Ishikawa (cell line): ENCODE measurements around the gene VTI1A.

Experiments
- CEBPB ChIP-seq: IDR thresholded peaks from 2 replicates; pipeline ENCODE4 v1.6.1; 2012
- CREB1 ChIP-seq: IDR thresholded peaks from 2 replicates; pipeline ENCODE4 v1.6.1; 2012; ENCODE audit warnings: low read depth
- EGR1 ChIP-seq: IDR thresholded peaks from 2 replicates; pipeline ENCODE4 v1.6.1; 2012
- EP300 ChIP-seq: IDR thresholded peaks from 2 replicates; pipeline ENCODE4 v1.6.1; 2012; ENCODE audit warnings: borderline replicate concordance
- FOXM1 ChIP-seq: IDR thresholded peaks from 2 replicates; pipeline ENCODE4 v1.6.1; 2012; ENCODE audit warnings: low read depth, borderline replicate concordance
- NFIC ChIP-seq: IDR thresholded peaks from 2 replicates; pipeline ENCODE4 v1.6.1; 2012
- RAD21 ChIP-seq: IDR thresholded peaks from 2 replicates; pipeline ENCODE4 v1.6.1; 2012; ENCODE audit warnings: low read depth
- TAF1 ChIP-seq: IDR thresholded peaks from 2 replicates; pipeline ENCODE4 v1.6.1; 2012; ENCODE audit warnings: low read depth, mild to moderate bottlenecking
- TCF12 ChIP-seq: IDR thresholded peaks from 2 replicates; pipeline ENCODE4 v1.6.1; 2012; ENCODE audit warnings: low read depth
- TEAD4 ChIP-seq: IDR thresholded peaks from 2 replicates; pipeline ENCODE4 v1.6.1; 2012
- YY1 ChIP-seq: IDR thresholded peaks from 2 replicates; pipeline ENCODE4 v1.6.1; 2012; ENCODE audit warnings: low read depth
- ZBTB7A ChIP-seq: IDR thresholded peaks from 2 replicates; pipeline ENCODE4 v1.6.1; 2012; ENCODE audit warnings: low read depth
- TF ChIP-seq, protein P1 (sequence below): IDR thresholded peaks from 2 replicates; pipeline ENCODE4 v1.6.1; 2012
- TF ChIP-seq, protein P2 (sequence below): IDR thresholded peaks from 2 replicates; pipeline ENCODE4 v1.6.1; 2012
- TF ChIP-seq, protein P3 (sequence below): IDR thresholded peaks from 2 replicates; pipeline ENCODE4 v1.6.1; 2012; ENCODE audit warnings: low read depth, mild to moderate bottlenecking

The VTI1A gene

DNA sequence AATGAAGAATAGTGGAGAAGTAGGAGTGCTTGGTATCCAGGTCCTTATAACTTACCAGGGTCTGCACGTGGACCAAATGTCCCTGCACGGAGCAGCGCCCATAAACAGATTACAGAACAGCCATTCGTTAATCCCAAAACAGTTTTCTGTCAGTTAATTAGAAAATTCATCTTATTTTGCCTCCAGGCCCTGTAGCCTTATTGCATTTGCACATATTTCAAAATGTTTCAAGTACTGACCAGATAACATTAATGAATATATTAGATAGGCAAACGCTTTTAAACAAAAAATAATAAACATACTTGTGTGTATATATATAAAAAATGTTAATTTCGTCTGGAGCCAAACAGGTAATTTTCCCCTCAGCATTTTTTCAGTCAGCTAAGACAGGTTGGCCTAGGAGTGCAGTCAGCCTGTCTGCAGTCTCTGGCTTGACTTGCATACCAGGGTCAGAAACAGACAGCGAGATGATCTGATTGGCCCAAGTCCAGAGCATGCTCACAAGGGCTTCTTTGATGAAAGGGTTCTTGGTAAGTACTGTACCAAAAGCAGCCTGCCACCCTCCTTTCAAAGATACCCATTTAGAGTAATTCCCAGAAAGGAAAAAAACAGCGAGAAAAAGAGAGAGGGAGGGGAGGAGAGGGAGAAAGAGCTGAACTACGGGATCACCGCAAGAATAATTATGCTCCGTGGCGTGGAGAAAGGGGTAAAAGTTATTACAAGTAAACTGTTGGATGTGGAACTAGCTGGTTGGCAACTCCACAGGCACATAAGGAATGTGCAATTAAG lies 308.6 kb downstream of the VTI1A start:
- TF ChIP-seq TEAD4 (no peak), RAD21 (no peak), TCF12 (no peak), EGR1 (no peak), CREB1 (no peak), ZBTB7A (no peak), FOXM1 (no peak), CEBPB (no peak), NFIC (no peak), TAF1 (no peak), EP300 (no peak), YY1 (no peak)
- TF ChIP-seq, protein P1, sequence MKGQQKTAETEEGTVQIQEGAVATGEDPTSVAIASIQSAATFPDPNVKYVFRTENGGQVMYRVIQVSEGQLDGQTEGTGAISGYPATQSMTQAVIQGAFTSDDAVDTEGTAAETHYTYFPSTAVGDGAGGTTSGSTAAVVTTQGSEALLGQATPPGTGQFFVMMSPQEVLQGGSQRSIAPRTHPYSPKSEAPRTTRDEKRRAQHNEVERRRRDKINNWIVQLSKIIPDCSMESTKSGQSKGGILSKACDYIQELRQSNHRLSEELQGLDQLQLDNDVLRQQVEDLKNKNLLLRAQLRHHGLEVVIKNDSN: no peak
- TF ChIP-seq, protein P2, sequence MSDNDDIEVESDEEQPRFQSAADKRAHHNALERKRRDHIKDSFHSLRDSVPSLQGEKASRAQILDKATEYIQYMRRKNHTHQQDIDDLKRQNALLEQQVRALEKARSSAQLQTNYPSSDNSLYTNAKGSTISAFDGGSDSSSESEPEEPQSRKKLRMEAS: no peak
- TF ChIP-seq, protein P3, sequence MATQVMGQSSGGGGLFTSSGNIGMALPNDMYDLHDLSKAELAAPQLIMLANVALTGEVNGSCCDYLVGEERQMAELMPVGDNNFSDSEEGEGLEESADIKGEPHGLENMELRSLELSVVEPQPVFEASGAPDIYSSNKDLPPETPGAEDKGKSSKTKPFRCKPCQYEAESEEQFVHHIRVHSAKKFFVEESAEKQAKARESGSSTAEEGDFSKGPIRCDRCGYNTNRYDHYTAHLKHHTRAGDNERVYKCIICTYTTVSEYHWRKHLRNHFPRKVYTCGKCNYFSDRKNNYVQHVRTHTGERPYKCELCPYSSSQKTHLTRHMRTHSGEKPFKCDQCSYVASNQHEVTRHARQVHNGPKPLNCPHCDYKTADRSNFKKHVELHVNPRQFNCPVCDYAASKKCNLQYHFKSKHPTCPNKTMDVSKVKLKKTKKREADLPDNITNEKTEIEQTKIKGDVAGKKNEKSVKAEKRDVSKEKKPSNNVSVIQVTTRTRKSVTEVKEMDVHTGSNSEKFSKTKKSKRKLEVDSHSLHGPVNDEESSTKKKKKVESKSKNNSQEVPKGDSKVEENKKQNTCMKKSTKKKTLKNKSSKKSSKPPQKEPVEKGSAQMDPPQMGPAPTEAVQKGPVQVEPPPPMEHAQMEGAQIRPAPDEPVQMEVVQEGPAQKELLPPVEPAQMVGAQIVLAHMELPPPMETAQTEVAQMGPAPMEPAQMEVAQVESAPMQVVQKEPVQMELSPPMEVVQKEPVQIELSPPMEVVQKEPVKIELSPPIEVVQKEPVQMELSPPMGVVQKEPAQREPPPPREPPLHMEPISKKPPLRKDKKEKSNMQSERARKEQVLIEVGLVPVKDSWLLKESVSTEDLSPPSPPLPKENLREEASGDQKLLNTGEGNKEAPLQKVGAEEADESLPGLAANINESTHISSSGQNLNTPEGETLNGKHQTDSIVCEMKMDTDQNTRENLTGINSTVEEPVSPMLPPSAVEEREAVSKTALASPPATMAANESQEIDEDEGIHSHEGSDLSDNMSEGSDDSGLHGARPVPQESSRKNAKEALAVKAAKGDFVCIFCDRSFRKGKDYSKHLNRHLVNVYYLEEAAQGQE: no peak

DNA sequence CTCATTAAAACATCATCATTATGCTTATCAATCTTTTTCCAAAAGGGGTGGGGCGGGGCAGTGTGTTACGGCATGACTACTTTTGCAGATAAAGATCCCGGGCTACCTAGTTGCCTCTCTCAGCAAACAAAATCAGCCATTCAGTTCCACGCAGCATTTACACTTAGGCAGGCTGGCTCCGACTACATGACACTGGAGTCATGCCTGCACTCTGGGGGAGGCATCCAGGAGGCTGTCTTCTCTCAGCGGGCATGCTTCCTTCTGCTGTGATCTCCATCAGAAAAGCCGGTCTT lies 309.2 kb downstream of the VTI1A start:
- TF ChIP-seq EGR1: no peak
- no peak for TF ChIP-seq FOXM1
- TF ChIP-seq RAD21: no peak
- TF ChIP-seq NFIC: no peak

DNA sequence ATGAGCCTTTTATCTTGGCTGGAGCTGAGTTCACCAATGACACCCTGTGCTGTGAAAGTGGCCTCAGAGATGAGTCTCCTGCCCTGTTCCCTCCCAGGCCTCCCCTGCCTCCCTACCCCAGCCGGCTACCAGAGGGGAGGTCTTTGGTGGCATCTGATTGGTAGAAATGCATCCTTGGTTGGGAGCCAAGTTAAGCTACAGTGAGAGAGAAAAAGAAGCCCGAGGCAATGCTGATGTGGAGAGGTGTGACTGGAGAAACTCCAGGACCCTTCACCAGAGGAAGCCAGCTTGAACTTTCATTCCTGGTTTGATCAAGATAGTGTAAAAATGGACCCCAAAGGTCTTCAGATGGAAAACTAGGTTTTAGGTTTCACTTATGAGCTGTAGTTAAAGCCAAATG lies 311.9 kb downstream of the VTI1A start:
- TF ChIP-seq NFIC (no peak), TEAD4 (no peak), TCF12 (no peak)

DNA sequence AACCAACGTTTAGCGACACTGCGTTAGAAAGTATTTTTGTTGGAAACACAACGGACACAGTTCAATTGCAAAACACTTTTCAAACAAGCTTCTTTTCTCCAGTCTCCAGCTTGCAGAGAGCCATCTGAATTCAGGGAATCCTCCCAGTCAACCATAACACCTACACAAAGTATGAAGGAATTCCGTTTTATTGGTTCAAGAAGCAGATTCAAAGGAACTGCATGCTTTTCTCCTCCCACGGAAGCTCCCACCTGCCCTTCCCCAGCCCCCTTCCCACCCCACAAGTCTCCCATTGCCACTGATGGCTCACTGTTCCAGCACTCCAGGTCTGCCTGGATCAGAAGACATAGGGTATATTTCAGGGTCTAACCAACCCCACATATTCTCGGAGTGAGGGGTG lies 312.5 kb downstream of the VTI1A start:
- no peak for TF ChIP-seq CREB1
- TF ChIP-seq, protein P3: no peak
- no peak for TF ChIP-seq NFIC
- TF ChIP-seq YY1: no peak
- TF ChIP-seq ZBTB7A: no peak
- no peak for TF ChIP-seq EGR1
- TF ChIP-seq TAF1: no peak

DNA sequence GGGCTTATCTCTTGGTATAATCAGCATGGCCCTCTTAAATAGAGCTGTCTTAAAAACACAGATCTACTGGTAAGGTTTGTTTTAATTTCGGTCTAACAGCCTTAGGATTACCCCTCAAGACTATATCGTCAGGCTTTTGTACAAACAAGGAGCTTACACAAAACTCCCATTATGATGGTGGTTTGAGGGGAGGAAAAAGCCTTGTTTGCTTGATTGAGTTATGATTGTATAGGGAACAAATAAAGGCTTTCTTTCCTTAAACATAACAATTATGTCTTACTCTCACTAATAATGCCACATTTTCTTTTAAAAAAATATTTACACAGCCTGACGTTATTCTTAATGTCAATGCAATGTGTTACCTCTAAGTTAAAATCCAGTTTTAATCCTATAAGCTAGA lies 314.2 kb downstream of the VTI1A start:
- no peak for TF ChIP-seq EP300
- TF ChIP-seq, protein P3: no peak
- no peak for TF ChIP-seq TEAD4
- no peak for TF ChIP-seq CEBPB
- no peak for TF ChIP-seq CREB1
- no peak for TF ChIP-seq RAD21
- TF ChIP-seq NFIC: no peak
- TF ChIP-seq YY1: no peak

DNA sequence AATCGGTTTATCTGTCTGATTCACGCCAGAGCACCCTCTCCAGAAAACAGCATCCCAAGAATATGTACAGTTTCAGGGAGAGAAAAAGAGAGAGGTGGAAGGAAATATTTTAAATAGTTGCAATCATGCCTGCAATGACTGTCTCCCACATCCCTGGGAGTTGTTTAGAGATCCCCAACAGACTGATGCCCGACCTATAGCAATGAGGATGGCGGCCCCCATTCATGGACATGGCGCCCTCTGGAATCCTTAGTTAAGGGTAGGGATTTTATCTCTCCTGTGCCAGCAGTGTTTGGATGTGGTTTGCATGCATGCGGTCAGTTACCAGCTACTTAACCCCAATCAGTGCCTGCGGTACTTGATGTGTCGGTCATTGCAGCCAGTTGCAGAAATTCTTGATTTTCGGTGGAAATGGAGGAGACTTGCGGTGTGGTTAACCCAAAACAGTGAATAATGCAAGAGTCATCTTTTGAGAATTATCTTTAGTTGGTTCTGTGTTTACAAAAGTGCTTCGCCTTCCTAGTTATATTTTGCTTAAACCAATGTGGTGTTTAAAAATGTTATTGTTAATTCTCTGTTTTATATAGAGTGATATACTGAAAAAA lies 317.0 kb downstream of the VTI1A start:
- TF ChIP-seq CREB1 (no peak), EP300 (no peak), TAF1 (no peak), EGR1 (no peak), YY1 (no peak), FOXM1 (no peak)
- TF ChIP-seq, protein P2: no peak
- TF ChIP-seq, protein P1: no peak
